Sigmoid colon (tissue), 4 donors: ENCODE results near the gene PCDHGC4.

Experiments used
- CTCF ChIP-seq, 4 experiments: fragments of 450-650 bp in 3 of 4; fragments of 200-600 bp in 1 of 4; IDR thresholded peaks; one replicate each; pipeline ENCODE4 v1.5.1; 2016 to 2019; ENCODE audit warnings: antibody characterized with exemption in 4 of 4, mild to moderate bottlenecking in 3 of 4, moderate library complexity in 2 of 4
- EP300 ChIP-seq, 4 donors: sonication (generic); formaldehyde crosslinking; IDR thresholded peaks; one replicate each; pipeline ENCODE4 v1.6.1; 2017; ENCODE audit warnings: antibody characterized with exemption in 4 of 4
- POLR2A ChIP-seq, 2 donors: fragments of 450-650 bp; IDR thresholded peaks; one replicate each; pipeline ENCODE4 v1.6.1; 2016; ENCODE audit warnings: antibody characterized with exemption in 2 of 2, mild to moderate bottlenecking in 2 of 2, moderate library complexity in 2 of 2

GRCh38 chr5:141518618-141519015 lies 33.8 kb downstream of the PCDHGC4 start:
- no peak for TF ChIP-seq EP300 (IDR thresholded peaks at IDR 0.05)
- TF ChIP-seq POLR2A (IDR thresholded peaks at IDR 0.05), result no peak
- no peak for TF ChIP-seq CTCF (IDR thresholded peaks at IDR 0.05)
